ENCODE data around the gene LAMA5. TPM values are rescaled to one million over a fixed set of nuclear protein-coding genes. Genes with fewer than 3 reads are reported as not detected.

The LAMA5 gene
- total and polyA plus RNA-seq, 2 donors (not counting 1 experiment from before 2014, with no cell fraction given): 52.9 to 83.5 TPM

GRCh38 chr20:62306414-62307187 is 60.5 kb downstream of the LAMA5 start:
- peaks cover 34% of the 10 kb centered on the region for H3K79me2 ChIP-seq (ENCODE audit: control insufficient read depth, insufficient read depth, low read length)
- Mint-ChIP-seq H3K4me1 (peaks cover 23% of the 10 kb centered on the region), H3K27me3 (no peaks in the 10 kb centered on the region), H3K4me3 (no peak overlapping the region), H3K9me3 (ENCODE audit: insufficient read depth) (no peaks in the 10 kb centered on the region), H3K27ac (no peak overlapping the region)
- TF ChIP-seq EZH2 (IDR thresholded peaks at IDR 0.05; ENCODE audit: borderline replicate concordance, insufficient read depth, low read depth, low read length, poor library complexity, severe bottlenecking): no peak
- TF ChIP-seq CTCF (IDR thresholded peaks at IDR 0.05): no peak
- ChIA-PET POLR2A (interaction anchor here (0.6 kb wide), 1 partner anchor 93 kb away, joined by 5 read pairs; no protein-coding TSS in a partner anchor), CTCF (interaction anchor here (1.0 to 1.9 kb wide), 3 partner anchors 9 to 76 kb away, joined by 3 to 8 read pairs (median 5); no protein-coding TSS in a partner anchor)
- peaks cover 0 to 50% of the 10 kb centered on the region in 2 experiments for H3K36me3 ChIP-seq (replicated peaks in 1 of 2; ENCODE audit: control extremely low read depth in 1 of 2, control insufficient read depth in 1 of 2, extremely low read depth in 1 of 2, insufficient read depth in 2 of 2, low read length in 1 of 2)
- WGBS (ENCODE audit: insufficient coverage): 99% methylated on average over 22 of the region's 27 CpGs
- intact Hi-C loops (cut with micrococcal nuclease): loop anchor here (10.0 kb wide), 1 partner anchor 338 kb away; the partner anchor contains the start of gene SLCO4A1
- peaks cover 15 to 29% of the 10 kb centered on the region in 2 donors for H3K4me1 ChIP-seq (ENCODE audit: control insufficient read depth in 2 of 2, insufficient read depth in 2 of 2, low read length in 2 of 2)
- H3K9me3 ChIP-seq (ENCODE audit: control extremely low read depth in 1 of 3, control insufficient read depth in 2 of 3, insufficient read depth in 1 of 3, low read length in 2 of 3): no peaks in the 10 kb centered on the region
- no peak overlapping the region for H3K9ac ChIP-seq (ENCODE audit: low read length)
- no peak overlapping the region for H3K4me2 ChIP-seq (replicated peaks; ENCODE audit: low read depth, low read length, poor library complexity, severe bottlenecking)
- no peak for ATAC-seq (ENCODE audit: low read depth)
- no peak overlapping the region for H2AFZ ChIP-seq (ENCODE audit: insufficient read depth, low read depth, low read length, poor library complexity, severe bottlenecking)
- H3K27me3 ChIP-seq (replicated peaks in 1 of 4; ENCODE audit: control extremely low read depth in 1 of 4, control insufficient read depth in 3 of 4, insufficient read depth in 4 of 4, low read length in 3 of 4): no peaks in the 10 kb centered on the region
- DNase-seq: no peak
- H4K20me1 ChIP-seq (ENCODE audit: control insufficient read depth, insufficient read depth, low read length, poor library complexity, severe bottlenecking): peaks cover 56% of the 10 kb centered on the region
- H3K27ac ChIP-seq (ENCODE audit: low read length in 2 of 2): no peak overlapping the region
- no peak overlapping the region for H3K4me3 ChIP-seq (ENCODE audit: control extremely low read depth in 1 of 5, extremely low read depth in 1 of 5, insufficient read depth in 1 of 5, low read depth in 2 of 5, low read length in 4 of 5)

All from B cell (primary cell).